HUES48 (cell line): ENCODE measurements around the gene PIK3R5.
"Not testable (repeated sequence)": the region's sequence is repeated elsewhere in the genome, so short reads cannot be mapped to it uniquely, and the experiment has no call there.

Experiments
- H3K27ac ChIP-seq: one replicate; pipeline ENCODE4 v1.7.0; 2013; ENCODE audit warnings: low read depth, low read length, inconsistent platforms
- H3K27me3 ChIP-seq: 2 replicates; pipeline ENCODE4 v1.6.1; 2013; ENCODE audit warnings: mild to moderate bottlenecking, low read length; ENCODE audit not compliant: control insufficient read depth, insufficient read depth
- H3K36me3 ChIP-seq: 2 replicates; pipeline ENCODE4 v1.6.1; 2013; ENCODE audit warnings: low read length; ENCODE audit not compliant: control insufficient read depth, insufficient read depth
- H3K4me1 ChIP-seq: 2 replicates; pipeline ENCODE4 v1.6.1; 2013; ENCODE audit warnings: mild to moderate bottlenecking, low read length; ENCODE audit not compliant: control insufficient read depth, insufficient read depth
- H3K4me3 ChIP-seq: 2 replicates; pipeline ENCODE4 v1.5.1; 2013; ENCODE audit warnings: mild to moderate bottlenecking, low read depth, low read length
- H3K9ac ChIP-seq: 2 replicates; pipeline ENCODE4 v1.6.1; 2013; ENCODE audit warnings: mild to moderate bottlenecking, low read depth, low read length, moderate library complexity
- H3K9me3 ChIP-seq: 2 replicates; pipeline ENCODE4 v1.6.1; 2013; ENCODE audit warnings: low read length; ENCODE audit not compliant: control insufficient read depth, insufficient read depth

PIK3R5 gene

DNA sequence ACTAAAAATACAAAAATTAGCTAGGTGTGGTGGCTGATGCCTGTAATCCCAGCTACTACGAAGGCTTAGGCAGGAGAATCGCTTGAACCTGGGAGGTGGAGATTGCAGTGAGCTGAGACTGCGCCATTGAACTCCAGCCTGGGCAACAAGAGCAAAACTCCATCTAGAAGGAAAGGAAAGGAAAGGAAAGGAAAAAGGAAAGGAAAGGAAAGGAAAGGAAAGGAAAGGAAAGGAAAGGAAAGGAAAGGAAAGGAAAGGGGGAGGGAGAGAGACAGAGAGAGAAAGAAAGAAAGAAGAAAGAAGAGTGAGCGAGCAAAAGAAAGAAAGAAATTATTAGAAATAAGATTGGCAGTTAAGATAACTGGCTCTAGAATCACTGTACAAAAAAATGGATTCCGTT lies 18.7 kb upstream of the PIK3R5 start:
- H3K27ac ChIP-seq, H3K4me1 ChIP-seq, H3K9me3 ChIP-seq, H3K27me3 ChIP-seq, H3K4me3 ChIP-seq, H3K36me3 ChIP-seq, H3K9ac ChIP-seq: not testable (repeated sequence)

DNA sequence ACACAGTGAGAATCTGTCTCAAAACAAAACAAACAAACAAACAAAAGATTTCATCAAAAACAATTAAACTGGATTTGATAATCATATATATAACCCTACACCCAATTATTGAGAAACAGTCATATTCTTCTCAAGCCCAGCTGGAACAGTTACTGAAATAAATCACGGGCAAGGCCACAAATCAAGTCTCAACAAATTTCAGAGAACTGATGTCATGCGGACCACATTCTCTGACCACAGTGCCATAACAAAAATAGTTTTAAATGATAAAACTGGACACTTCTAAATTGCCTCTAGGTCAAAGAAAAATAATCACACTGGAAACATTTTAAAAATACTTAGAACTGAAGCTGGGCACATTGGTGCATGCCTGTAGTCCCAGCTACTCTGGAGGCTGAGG lies 15.9 kb upstream of the PIK3R5 start:
- H3K9ac ChIP-seq = no peak overlapping the region
- no peak overlapping the region for H3K27ac ChIP-seq
- no peaks in the 10 kb centered on the region for H3K27me3 ChIP-seq
- H3K4me3 ChIP-seq = no peak overlapping the region
- 0 out of 2 replicates have a peak, but pooled peaks cover 4% of the 10 kb centered on the region for H3K9me3 ChIP-seq
- H3K4me1 ChIP-seq = no peaks in the 10 kb centered on the region
- H3K36me3 ChIP-seq = no peaks in the 10 kb centered on the region

DNA sequence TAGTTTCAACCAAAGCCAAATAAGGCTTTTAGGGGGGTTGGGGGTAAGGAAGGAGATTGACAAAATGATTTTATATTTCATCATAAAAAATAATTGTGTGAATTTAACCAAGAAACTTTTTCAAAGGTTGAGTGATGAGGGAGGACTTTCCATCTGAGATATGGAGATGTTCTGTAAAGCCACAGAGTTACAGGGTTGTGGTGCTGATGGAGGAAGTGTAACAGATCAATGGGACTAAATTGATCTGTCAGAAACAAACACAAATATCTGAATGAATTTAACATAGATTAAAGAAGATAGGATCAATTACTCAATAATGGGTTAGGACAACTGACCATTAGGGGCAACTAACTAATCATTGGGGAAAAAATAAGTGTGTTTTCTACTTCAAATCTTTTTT lies 14.2 kb upstream of the PIK3R5 start:
- Histone ChIP-seq H3K36me3 (no peaks in the 10 kb centered on the region), H3K9ac (no peak overlapping the region)

GRCh38 chr17:8976638-8977037 lies 11.1 kb upstream of the PIK3R5 start:
- Histone ChIP-seq H3K36me3 (no peaks in the 10 kb centered on the region), H3K9me3 (0 out of 2 replicates have a peak, but pooled peaks cover under 1% of the 10 kb centered on the region), H3K9ac (no peak overlapping the region), H3K4me3 (no peak overlapping the region), H3K4me1 (no peaks in the 10 kb centered on the region), H3K27me3 (no peaks in the 10 kb centered on the region), H3K27ac (no peak overlapping the region)

More for the DNA sequence above, 14.2 kb upstream of the PIK3R5 start:
- no peaks in the 10 kb centered on the region for H3K4me1 ChIP-seq
- no peaks in the 10 kb centered on the region for H3K9me3 ChIP-seq
- no peaks in the 10 kb centered on the region for H3K27me3 ChIP-seq
- H3K4me3 ChIP-seq = no peak overlapping the region
- no peak overlapping the region for H3K27ac ChIP-seq

DNA sequence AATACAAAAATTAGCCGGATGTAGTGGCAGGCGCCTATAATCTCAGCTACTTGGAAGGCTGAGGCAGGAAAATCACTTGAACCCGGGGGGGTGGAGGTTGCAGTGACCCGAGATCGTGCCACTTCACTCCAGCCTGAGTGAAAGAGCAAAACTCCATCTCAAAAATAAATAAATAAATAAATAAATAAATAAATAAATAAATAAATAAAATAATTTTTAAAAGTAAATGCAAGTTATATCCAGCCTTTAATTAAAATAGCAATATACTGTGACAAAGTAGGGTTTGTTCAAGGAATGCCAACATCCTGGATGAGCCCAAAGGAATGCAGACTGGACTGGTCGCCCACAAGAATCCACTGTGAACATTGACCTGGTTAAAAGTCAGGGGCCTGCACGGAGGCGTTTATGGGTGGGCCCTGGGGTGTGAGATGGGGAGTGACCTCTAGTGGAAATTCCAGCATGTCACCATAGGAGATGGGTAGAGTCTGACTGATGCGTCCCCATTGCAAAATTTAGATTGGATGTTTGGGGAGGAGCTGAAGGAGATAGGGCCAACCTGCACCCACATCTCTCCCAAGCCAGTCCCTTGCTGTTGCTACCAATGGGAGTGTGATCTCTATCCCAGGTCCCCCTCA lies 9.7 kb upstream of the PIK3R5 start:
- Histone ChIP-seq H3K9ac (no peak overlapping the region), H3K4me3 (no peak overlapping the region), H3K9me3 (0 out of 2 replicates have a peak, but pooled peaks cover 3% of the 10 kb centered on the region), H3K36me3 (no peaks in the 10 kb centered on the region), H3K27ac (no peak overlapping the region), H3K4me1 (no peaks in the 10 kb centered on the region), H3K27me3 (no peaks in the 10 kb centered on the region)

DNA sequence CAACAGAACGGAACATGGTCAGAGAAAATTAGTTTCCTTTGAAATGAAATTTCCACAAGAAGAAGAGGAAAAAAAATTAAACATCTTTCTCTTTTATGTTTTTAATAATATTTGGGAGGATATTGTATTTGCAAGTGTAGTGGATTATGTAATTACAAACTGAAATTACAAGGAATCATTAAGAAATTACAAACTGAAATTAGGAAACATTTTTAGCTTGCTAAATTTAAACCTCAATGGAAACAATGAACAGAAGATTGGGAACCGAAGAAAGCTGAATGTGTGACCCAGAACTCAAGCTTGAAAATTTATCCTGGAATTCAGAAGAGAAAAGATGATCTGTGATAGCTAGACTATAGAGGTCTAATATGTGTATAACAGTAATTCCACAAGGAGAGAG lies 4.4 kb upstream of the PIK3R5 start:
- Histone ChIP-seq H3K36me3 (no peaks in the 10 kb centered on the region), H3K9me3 (0 out of 2 replicates have a peak, but pooled peaks cover 3% of the 10 kb centered on the region), H3K9ac (no peak overlapping the region), H3K4me3 (no peak overlapping the region), H3K4me1 (no peaks in the 10 kb centered on the region), H3K27ac (no peak overlapping the region), H3K27me3 (peaks cover 9% of the 10 kb centered on the region)

GRCh38 chr17:8968503-8968902 lies 3.0 kb upstream of the PIK3R5 start:
- Histone ChIP-seq H3K27me3 (peaks cover 23% of the 10 kb centered on the region), H3K9ac (no peak overlapping the region), H3K36me3 (no peaks in the 10 kb centered on the region), H3K4me1 (no peaks in the 10 kb centered on the region), H3K4me3 (no peak overlapping the region), H3K9me3 (0 out of 2 replicates have a peak, but pooled peaks cover 3% of the 10 kb centered on the region), H3K27ac (no peak overlapping the region)

DNA sequence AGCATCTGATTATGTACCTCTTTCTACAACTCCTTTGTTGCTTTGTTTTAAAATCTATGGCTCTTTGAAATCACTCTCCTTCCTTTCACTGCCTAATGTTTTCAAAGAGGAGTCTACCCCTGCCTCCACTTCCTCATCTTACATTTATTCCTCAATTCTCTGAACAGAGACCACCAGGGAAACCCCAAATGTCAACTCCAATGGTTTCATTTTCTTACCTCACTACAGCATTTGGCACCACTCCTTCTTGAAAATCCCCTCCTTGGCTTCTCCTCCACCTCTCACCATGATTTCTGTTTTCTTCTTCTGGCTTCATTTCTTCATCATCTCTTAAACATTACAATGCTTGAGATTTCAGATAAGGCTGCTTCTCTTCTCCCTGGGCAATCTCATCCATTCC lies 2.4 kb upstream of the PIK3R5 start:
- H3K4me3 ChIP-seq = no peak overlapping the region
- H3K27me3 ChIP-seq = peaks cover 25% of the 10 kb centered on the region
- H3K27ac ChIP-seq = no peak overlapping the region
- H3K9ac ChIP-seq = no peak overlapping the region
- no peaks in the 10 kb centered on the region for H3K36me3 ChIP-seq
- no peaks in the 10 kb centered on the region for H3K4me1 ChIP-seq
- H3K9me3 ChIP-seq = 0 out of 2 replicates have a peak, but pooled peaks cover 3% of the 10 kb centered on the region

- Histone ChIP-seq H3K9me3 (0 out of 2 replicates have a peak, but pooled peaks cover 3% of the 10 kb centered on the region), H3K4me3 (no peak overlapping the region), H3K36me3 (no peaks in the 10 kb centered on the region), H3K4me1 (no peaks in the 10 kb centered on the region), H3K9ac (no peak overlapping the region), H3K27ac (no peak overlapping the region), H3K27me3 (peaks cover 25% of the 10 kb centered on the region)
Observed at GRCh38 chr17:8966926-8967325, 1.4 kb upstream of the PIK3R5 start.

DNA sequence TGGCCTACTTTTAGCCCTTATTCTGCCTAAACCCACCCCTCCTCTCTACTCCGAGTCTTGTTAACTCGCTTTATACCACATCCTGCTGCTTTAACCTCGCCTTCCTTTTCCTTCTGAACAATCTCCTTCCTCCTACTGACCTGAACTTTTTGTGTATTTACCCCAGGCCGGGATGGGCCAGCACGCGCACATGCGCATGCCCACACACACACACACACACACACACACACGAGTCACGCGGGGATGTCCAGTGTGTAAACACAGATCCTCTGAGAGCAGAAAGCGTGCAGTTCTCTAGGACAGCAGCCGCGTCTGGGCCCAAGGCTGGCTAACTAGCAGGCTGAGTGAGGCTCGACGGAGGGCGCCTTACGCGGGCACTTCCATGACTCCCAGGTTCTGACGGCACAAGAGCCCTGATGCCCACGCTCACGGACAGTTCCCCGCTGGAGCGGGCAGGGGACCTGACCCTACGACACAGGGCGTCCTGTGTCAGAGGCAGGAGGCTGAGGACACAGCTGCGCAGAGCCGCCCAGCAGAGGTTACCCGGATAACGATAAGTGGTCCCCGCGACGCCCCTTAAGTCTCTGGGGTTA lies 610 bp downstream of the PIK3R5 start:
- H3K27me3 ChIP-seq = peaks cover 25% of the 10 kb centered on the region
- no peak overlapping the region for H3K27ac ChIP-seq
- H3K9ac ChIP-seq = no peak overlapping the region
- no peaks in the 10 kb centered on the region for H3K9me3 ChIP-seq
- no peaks in the 10 kb centered on the region for H3K36me3 ChIP-seq
- H3K4me3 ChIP-seq = peak overlapping the region; percentile 79
- H3K4me1 ChIP-seq = no peaks in the 10 kb centered on the region

GRCh38 chr17:8963647-8964258 lies 1.8 kb downstream of the PIK3R5 start:
- no peak overlapping the region for H3K27ac ChIP-seq
- H3K4me3 ChIP-seq = no peak overlapping the region
- no peaks in the 10 kb centered on the region for H3K9me3 ChIP-seq
- peaks cover 25% of the 10 kb centered on the region for H3K27me3 ChIP-seq
- H3K36me3 ChIP-seq = no peaks in the 10 kb centered on the region
- H3K4me1 ChIP-seq = no peaks in the 10 kb centered on the region
- no peak overlapping the region for H3K9ac ChIP-seq
